GM10266 (cell line): ENCODE measurements around the gene MEMO1.
"Not testable (repeated sequence)": the region's sequence is repeated elsewhere in the genome, so short reads cannot be mapped to it uniquely, and the experiment has no call there.

ENCODE experiments used
- DNase-seq: peaks from one replicate; pipeline ENCODE4 v3.0.0; 2012; ENCODE audit errors: extremely low spot score
- TF ChIP-seq, protein P1 (sequence below): IDR thresholded peaks from 2 replicates; pipeline ENCODE4 v1.5.1; 2012; ENCODE audit warnings: mild to moderate bottlenecking, low read depth; ENCODE audit not compliant: control insufficient read depth, insufficient read depth; ENCODE audit errors: missing control alignments

Gene MEMO1

DNA sequence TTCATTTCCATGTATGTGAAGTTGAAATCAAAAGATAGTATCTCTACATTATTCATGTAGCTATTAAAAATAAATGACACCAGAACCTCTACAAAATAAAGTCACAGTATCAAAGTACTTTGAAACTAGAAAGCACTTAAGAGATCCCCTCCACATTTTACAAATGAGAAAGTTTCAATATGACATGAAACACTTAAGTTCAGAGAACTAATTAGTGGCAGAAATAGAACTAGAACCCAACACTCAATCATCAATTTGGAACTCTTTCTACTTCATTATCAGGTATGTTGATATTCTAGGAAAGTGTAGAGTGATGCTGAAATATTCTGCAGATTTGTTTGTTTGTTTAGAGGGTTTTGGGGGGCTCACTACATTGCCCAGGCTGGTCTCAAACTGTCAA lies 145.6 kb downstream of the MEMO1 start:
- DNase-seq = peak; percentile 10

GRCh38 chr2:31863867-31864266 lies 146.9 kb downstream of the MEMO1 start:
- TF ChIP-seq, protein P1, sequence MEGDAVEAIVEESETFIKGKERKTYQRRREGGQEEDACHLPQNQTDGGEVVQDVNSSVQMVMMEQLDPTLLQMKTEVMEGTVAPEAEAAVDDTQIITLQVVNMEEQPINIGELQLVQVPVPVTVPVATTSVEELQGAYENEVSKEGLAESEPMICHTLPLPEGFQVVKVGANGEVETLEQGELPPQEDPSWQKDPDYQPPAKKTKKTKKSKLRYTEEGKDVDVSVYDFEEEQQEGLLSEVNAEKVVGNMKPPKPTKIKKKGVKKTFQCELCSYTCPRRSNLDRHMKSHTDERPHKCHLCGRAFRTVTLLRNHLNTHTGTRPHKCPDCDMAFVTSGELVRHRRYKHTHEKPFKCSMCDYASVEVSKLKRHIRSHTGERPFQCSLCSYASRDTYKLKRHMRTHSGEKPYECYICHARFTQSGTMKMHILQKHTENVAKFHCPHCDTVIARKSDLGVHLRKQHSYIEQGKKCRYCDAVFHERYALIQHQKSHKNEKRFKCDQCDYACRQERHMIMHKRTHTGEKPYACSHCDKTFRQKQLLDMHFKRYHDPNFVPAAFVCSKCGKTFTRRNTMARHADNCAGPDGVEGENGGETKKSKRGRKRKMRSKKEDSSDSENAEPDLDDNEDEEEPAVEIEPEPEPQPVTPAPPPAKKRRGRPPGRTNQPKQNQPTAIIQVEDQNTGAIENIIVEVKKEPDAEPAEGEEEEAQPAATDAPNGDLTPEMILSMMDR = no peak

More for the DNA sequence above, 145.6 kb downstream of the MEMO1 start:
- TF ChIP-seq, protein P1 = no peak

DNA sequence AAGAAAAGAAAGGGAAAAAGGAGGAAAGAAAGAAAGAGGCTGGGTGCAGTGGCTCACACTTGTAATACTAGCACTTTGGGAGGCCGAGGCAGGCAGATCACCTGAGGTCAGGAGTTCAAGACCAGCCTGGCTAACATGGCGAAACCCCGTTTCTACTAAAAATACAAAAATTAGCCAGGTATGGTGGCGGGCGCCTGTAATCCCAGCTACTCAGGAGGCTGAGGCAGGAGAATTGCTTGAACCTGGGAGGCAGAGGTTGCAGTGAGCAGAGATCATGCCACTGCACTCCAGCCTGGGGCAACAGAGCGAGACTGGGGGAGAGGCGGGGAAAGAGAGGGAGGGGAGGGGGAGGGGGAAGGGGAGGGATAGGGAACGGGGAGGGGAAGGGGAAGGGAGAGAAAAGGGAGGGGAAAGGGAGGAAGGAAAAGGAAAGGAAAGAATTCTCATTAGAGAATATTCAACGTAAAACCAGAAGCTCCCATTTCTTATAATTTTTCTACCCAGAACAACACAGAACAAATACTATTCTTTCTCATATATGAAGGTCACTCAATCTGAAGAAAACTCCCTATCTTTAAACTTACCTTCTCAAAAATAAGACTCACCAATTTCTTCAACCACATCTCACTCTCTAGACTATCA lies 147.7 kb downstream of the MEMO1 start:
- not testable (repeated sequence) for DNase-seq

More at GRCh38 chr2:31863867-31864266, 146.9 kb downstream of the MEMO1 start:
- no peak for DNase-seq

DNA sequence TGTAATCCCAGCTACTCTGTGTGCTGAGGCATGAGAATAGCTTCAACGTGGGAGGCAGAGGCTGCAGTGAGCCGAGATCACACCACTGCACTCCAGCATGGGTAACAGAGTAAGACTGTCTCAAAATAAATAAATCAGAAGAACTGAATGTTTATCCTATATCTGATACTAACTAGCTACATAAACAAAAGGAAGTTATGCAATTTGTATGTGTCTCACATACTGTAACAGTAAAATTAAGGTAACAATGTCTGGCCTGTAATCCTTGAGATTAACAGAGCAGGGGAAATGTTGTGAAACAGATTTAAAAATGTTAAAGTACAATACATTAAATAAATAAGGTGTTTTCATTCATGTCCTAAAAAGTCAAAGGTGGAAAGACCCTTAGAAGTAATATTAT lies 150.8 kb downstream of the MEMO1 start:
- TF ChIP-seq, protein P1 = no peak
- no peak for DNase-seq

DNA sequence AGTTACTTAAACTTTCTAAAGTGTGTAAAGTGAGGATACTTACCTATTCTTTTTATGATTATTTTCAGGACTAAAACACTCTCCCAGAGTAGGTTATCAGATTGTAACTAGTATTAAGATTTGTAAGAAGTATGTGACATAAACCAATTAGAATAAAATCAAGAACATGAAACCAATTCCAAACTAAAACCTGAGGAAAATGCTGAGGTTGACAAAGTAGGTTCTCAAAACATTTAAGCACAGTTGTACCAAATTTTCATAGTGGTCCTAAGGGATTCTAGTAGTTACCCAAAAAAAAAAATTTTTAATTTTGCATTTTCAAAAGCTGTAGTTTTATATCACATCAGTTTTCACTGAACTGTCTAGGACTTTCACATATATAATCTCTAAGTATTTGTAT lies 157.3 kb downstream of the MEMO1 start:
- TF ChIP-seq, protein P1 = no peak
- no peak for DNase-seq

GRCh38 chr2:31842150-31842549 lies 168.7 kb downstream of the MEMO1 start:
- not testable (repeated sequence) for DNase-seq

DNA sequence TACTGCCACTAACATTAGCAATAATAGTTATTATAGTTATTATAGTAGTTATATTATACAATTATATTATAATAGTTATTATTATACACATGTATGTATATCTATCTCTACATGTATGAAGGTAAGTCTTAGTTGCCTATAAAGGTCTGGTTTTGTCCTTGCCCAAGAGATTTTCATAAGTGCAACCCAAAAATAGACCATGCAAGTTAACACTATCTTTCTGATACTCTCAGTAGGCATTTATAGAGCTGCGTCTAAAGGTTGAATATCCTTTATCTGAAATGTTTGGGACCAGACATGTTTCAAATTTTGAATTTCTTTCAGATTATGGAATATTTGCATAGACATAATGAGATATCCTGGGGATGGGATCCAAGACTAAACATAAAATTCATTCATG lies 175.4 kb downstream of the MEMO1 start:
- TF ChIP-seq, protein P1 = no peak
- DNase-seq = no peak

GRCh38 chr2:31832363-31832762 lies 178.4 kb downstream of the MEMO1 start:
- no peak for DNase-seq
- TF ChIP-seq, protein P1 = no peak

DNA sequence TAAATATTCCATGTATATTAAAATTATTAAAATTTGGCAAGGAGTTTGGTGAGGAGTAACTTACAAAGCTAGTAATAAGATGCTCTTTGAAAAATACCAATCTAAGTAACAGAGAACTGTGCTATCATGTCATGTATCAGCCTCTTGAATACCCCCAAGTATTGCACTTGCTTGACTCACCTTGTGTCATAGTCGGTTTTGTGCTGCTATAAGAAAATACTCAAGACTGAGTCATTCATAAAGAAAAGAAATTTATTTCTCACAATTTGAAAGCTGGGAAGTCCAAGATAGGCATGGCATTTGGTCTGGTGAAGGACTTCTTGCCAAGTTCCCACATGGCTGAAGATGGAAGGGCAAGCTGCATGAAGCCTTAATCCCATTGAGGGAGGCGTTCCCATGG lies 179.2 kb downstream of the MEMO1 start:
- TF ChIP-seq, protein P1 = no peak
- no peak for DNase-seq
